ENCODE results near the gene ETFBKMT.

DNA sequence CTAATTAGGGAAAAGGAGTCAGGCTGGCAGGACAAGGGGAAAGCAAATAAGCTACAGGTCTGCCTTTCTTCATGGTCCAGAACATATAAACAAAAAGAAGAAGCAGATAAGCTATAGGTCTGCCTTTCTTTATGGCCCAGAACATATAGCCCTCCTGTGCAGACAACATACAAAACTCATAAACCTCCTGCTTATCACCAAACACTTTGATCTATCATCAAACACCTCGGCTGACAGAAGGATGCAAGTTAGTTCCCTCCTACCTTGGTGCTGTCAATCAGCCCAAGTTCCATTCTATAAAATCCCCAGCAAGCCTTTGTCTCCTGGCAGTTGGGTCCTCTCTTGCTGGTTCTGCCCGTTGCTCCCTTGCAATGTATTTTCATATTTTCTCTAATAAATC lies 46.1 kb downstream of the ETFBKMT start:
- TF ChIP-seq CTCF (IDR thresholded peaks at IDR 0.05; ENCODE audit: low read depth, low read length) (no peak), POLR2A (IDR thresholded peaks at IDR 0.05; ENCODE audit: extremely low read depth, insufficient read length) (no peak)
